GM12891 (cell line): Measurements from ENCODE around the gene GPR39.

Experiments used
- DNase-seq: peaks from one replicate; pipeline ENCODE4 v3.0.0; 2011; ENCODE audit warnings: low spot score; ENCODE audit not compliant: insufficient read length
- FAIRE-seq: peaks from 2 replicates; lab custom pipeline; 2011; peaks lifted over from hg19 to GRCh38; lab: Jason Lieb, UNC
- PAX5 ChIP-seq: IDR thresholded peaks from 2 replicates; pipeline ENCODE4 v1.6.1; 2011; ENCODE audit warnings: low read length, moderate library complexity, mild to moderate bottlenecking; ENCODE audit not compliant: insufficient read depth, severe bottlenecking
- POLR2A ChIP-seq: IDR thresholded peaks from 2 replicates; pipeline ENCODE4 v1.6.1; 2011; ENCODE audit warnings: low read depth, low read length, control low read depth
- POLR2AphosphoS5 ChIP-seq: IDR thresholded peaks from 2 replicates; pipeline ENCODE4 v1.6.1; 2011; ENCODE audit warnings: low read depth, low read length, control low read depth
- POU2F2 ChIP-seq: IDR thresholded peaks from 2 replicates; pipeline ENCODE4 v1.6.1; 2011; ENCODE audit warnings: low read depth, mild to moderate bottlenecking, control low read depth, low read length, moderate library complexity
- SPI1 ChIP-seq: IDR thresholded peaks from 2 replicates; pipeline ENCODE4 v1.6.1; 2011; ENCODE audit warnings: low read depth, low read length, control low read depth
- TAF1 ChIP-seq: IDR thresholded peaks from 2 replicates; pipeline ENCODE4 v1.6.1; 2011; ENCODE audit warnings: low read depth, low read length, control low read depth

GPR39 gene

DNA sequence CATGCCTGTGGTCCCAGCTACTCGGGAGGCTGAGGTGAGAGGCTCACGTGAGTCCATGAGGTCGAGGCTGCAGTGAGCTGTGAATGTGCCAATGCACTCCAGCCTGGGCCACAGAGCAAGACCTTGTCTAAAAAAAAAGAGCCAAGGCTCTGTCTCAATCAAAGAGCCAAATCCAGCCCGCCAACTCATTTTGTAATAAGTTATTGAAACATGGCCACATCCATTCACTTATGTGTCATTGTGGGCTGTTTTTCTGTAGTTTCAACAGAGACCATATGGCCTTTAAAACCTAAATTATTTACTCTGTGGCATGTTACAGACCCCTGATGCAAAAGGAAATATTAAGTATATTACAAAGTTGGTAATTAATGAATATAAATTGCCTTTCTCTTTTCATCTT lies 60.8 kb downstream of the GPR39 start:
- FAIRE-seq, result no peak
- TF ChIP-seq PAX5 (no peak), TAF1 (no peak), POU2F2 (no peak), SPI1 (no peak), POLR2A (no peak), POLR2AphosphoS5 (no peak)
- no peak for DNase-seq

DNA sequence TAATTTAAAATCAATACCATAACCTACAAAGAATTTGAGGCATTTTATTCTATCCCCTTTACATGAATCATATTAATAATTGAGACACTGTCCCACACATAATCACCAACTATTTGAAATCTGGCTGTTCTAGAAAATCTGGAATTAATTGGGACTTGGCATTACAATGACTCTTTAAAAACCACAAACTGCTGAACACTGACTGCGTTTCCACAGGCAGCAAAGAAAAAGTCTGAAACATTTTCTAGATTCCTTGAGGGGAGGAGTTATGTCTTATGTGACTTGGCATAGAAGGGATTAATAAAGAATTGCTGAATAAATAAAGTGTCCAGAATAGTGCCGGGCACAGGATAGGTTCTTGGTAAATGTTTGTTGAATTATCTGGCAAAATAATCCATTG lies 61.4 kb downstream of the GPR39 start:
- no peak for TF ChIP-seq PAX5
- TF ChIP-seq TAF1, result no peak
- TF ChIP-seq SPI1, result no peak
- TF ChIP-seq POLR2AphosphoS5, result no peak
- no peak for TF ChIP-seq POLR2A
- TF ChIP-seq POU2F2, result no peak
- no peak for DNase-seq
- no peak for FAIRE-seq

DNA sequence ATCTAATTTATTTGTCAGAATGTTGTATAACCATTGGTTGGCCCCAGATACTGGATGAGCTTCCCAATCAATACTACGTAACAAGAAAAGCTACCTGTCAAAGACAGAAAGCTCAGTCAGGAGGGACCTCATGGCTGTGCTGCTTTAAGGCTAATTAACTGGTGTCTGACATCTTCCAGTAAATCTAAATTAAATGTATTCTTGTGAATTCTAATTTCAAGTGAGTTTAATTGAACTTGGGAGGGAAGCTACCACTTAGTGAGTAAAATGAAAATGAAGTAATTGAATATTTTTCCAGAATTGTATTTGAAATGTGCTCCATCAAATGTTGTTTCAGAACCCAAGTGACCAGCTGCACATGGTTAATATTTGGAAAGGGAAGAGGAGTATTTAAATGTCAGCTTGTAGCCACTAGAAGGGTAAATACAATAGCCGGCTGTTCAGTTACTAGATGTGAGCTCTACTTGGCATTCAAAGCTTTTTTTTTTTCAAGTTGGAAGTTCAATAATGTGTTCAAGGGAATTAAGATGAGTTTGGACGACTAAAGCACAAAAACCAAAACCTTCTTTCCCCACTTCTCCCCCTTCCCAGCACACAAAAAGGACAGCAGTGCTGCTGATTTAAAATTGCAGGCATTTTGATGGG lies 62.0 kb downstream of the GPR39 start:
- DNase-seq (no peak), FAIRE-seq (no peak)
- TF ChIP-seq SPI1 (no peak), POLR2A (no peak), TAF1 (no peak), POLR2AphosphoS5 (no peak)

DNA sequence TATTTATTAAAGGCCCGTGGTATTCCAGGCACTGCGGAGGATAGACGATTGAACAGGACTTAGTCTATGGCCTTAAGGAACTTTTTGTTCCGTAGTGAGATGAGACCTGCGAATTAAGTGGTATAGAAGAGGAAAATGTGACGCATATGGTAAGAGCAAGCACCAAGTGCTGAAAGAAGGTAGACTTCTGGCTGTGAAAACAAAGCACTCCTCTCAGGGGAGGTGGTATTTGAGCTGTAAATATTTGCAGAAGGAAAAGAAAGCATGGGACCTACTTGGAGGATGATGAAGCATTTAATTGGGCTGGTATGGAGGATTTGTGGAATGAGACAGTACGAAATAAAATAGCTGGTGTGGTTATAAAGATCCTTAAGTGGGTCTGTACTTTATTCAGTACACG lies 62.5 kb downstream of the GPR39 start:
- DNase-seq, result no peak
- TF ChIP-seq POLR2A (no peak), PAX5 (no peak), SPI1 (no peak), POLR2AphosphoS5 (no peak), TAF1 (no peak), POU2F2 (no peak)
- FAIRE-seq, result no peak

DNA sequence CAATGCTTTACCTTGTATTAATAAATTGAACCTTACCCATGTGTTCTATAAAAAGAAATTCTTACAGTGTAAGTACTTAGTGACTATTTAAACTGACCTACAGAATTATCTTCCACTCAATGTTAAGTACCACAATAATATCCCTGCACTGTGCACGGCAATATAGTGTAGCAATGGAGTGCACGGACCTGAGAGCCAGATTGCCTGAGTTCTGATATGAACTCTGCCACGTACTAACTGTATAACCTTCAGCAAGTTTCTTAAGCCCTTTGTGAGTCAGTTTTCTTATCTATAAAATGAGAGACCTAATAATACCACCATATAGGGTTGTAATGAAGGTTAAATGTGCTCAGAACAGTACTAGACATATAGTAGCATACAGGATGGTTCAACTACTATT lies 66.2 kb downstream of the GPR39 start:
- no peak for DNase-seq
- FAIRE-seq, result no peak
- no peak for TF ChIP-seq TAF1
- no peak for TF ChIP-seq POU2F2
- no peak for TF ChIP-seq POLR2AphosphoS5

DNA sequence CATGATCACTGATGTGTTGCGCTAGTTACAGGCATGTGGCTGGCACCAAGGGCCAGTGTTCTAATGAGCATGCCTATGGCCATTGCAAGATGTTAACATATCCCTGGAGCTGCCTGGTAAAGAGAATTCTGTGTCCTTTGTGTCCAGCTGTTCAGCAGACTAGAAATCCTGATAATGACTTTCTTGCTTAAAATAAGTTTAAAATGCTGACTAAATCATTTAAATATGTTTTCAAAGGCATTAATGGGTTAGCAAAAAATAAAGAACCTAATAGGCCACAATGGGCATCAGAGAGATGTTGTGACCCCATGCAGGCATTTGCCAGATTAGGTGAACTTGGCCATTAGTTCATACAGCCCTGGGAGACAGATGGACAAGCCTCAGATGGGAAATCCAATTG lies 67.5 kb downstream of the GPR39 start:
- FAIRE-seq, result no peak
- DNase-seq, result no peak
- TF ChIP-seq PAX5, result no peak
- no peak for TF ChIP-seq POLR2A
- no peak for TF ChIP-seq POU2F2
- no peak for TF ChIP-seq TAF1
- TF ChIP-seq POLR2AphosphoS5, result no peak
- TF ChIP-seq SPI1, result no peak

DNA sequence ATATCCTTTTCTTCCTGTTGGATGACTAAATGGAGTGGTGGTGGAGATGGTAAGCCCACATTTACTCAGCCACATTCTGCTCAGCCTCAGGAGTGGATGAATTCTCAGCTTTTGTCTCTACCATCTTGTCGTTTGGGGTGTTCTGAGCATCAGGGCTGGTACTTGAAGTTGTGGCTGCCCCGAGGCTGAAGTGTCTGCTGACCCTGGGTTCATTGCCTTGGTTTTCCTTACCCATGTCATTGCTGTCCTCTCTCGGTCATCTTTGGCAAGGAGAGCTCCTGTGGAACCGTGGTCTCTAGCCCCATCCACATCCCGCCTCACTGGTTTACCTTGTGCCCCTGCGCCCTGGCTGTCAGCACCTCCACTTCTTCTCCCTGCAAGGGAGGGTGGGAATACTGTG lies 71.9 kb downstream of the GPR39 start:
- DNase-seq (no peak), FAIRE-seq (no peak)
- TF ChIP-seq POU2F2 (no peak), POLR2A (no peak)

DNA sequence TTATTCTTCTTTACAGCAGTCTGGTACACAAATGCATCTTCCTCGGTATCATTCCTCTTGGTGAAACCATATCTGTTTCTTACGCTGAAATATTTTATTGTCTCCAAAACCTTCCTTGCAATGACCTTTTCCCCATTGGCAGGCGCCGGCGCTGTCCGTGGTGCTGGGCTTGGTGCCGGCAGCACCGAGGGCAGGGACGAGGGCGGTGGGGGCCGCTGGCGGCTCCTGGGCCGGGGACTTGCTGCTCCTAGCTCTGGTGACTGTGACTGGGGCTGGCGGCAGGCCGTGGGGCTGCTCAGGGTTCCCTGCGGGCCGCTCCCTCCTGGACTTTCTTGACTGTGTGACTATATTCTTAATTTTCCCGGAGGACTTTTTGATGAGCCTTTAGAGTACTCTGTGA lies 72.5 kb downstream of the GPR39 start:
- TF ChIP-seq POU2F2 (no peak), TAF1 (no peak), PAX5 (no peak), POLR2A (no peak), POLR2AphosphoS5 (no peak), SPI1 (no peak)
- FAIRE-seq, result no peak

DNA sequence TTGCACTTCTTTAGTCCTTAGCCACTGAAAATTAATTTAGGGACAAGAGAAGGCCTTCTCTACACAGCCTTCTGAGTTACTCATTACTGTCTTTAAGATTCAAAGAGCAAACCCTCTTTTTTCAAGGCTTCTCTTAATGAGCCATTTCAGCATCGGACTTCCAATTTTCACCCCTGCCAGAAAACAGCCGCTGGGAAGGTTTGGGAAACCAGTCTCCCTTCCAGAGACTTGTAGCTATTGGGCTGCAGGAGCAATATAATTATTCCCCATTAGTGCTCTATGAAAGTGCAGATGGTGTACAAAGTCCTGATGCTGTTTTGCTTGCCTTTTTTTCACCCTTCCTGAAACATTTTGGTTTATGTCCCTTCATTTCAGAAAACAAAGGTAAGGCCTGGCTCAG lies 79.3 kb downstream of the GPR39 start:
- no peak for DNase-seq

More for the DNA sequence above, 72.5 kb downstream of the GPR39 start:
- no peak for DNase-seq

DNA sequence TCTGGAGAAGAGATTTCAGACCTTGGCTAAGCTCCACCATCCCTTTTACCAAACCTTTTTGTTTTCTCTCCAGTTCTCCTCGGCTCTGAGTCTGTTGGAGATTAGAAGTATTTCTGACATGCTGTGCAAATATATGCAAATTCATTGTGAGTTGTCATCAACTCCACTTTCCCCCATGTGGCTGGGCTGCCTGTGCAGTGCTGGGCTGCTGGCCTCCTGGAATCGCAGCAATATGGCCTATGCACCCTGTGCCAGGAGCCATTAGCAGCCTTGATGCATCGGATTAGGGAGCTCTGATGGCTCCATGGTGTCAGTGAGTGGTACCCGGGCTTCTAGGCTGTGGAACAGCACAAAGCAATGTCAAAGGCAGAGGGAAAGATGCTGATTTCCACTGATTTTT lies 80.0 kb downstream of the GPR39 start:
- FAIRE-seq, result no peak
- no peak for TF ChIP-seq POU2F2
- TF ChIP-seq PAX5, result no peak
- TF ChIP-seq POLR2A, result no peak
- TF ChIP-seq POLR2AphosphoS5, result no peak
- TF ChIP-seq SPI1, result no peak
- no peak for DNase-seq

More for the DNA sequence above, 79.3 kb downstream of the GPR39 start:
- no peak for FAIRE-seq
- TF ChIP-seq POU2F2 (no peak), TAF1 (no peak), POLR2AphosphoS5 (no peak), POLR2A (no peak), SPI1 (no peak), PAX5 (no peak)
